Measurements from ENCODE around the gene PALLD.

DNA sequence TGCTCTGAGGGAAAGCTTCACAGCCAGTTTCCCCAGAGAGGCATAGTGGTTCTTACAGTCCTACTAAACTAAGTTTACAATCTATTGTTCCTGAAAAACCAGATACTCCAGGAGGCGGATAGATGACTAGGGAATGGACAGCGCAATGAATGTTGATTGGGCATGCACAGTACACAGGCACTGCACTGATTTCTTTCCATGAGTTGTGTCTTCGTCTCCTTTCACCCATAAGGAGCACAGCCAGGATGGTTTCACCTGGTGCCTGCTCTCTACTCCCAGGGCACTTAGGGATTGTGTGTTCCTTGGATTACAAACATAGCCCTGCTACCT lies 144.9 kb downstream of the PALLD start:
- TF ChIP-seq CTCF (IDR thresholded peaks at IDR 0.05) (no peak), POLR2A (IDR thresholded peaks at IDR 0.05; ENCODE audit: low read depth) (no peak), POLR2AphosphoS5 (IDR thresholded peaks at IDR 0.05) (no peak), EP300 (IDR thresholded peaks at IDR 0.05) (no peak)
